Cortex of kidney (tissue), 1 donor: Measurements from ENCODE around the gene FIBIN.
"Not testable (repeated sequence)": the region's sequence is repeated elsewhere in the genome, so short reads cannot be mapped to it uniquely, and the experiment has no call there.

Source experiments
- DNase-seq: peaks from one replicate; lab custom pipeline; 2025; lab: John Stamatoyannopoulos, UW

FIBIN gene

GRCh38 chr11:26993965-26994457, at the start of gene FIBIN:
TSS of gene FIBIN (plus strand) at chr11:26994112. CDS start at chr11:26994527, 415 bp downstream.
- DNase-seq: no peak

- DNase-seq: no peak
Measured at GRCh38 chr11:26944866-26945664, 48.8 kb upstream of the FIBIN start.

- no peak for DNase-seq
Measured at GRCh38 chr11:26946257-26946716, 47.6 kb upstream of the FIBIN start.

GRCh38 chr11:26947379-26947844, 46.5 kb upstream of the FIBIN start:
- no peak for DNase-seq

GRCh38 chr11:26947904-26948639, 45.8 kb upstream of the FIBIN start:
- DNase-seq: no peak

GRCh38 chr11:26948881-26949280, 45.0 kb upstream of the FIBIN start:
- no peak for DNase-seq

- no peak for DNase-seq
Measured at GRCh38 chr11:26949846-26950245, 44.1 kb upstream of the FIBIN start.

GRCh38 chr11:26950260-26950719, 43.6 kb upstream of the FIBIN start:
- no peak for DNase-seq

GRCh38 chr11:26951809-26952515, 42.0 kb upstream of the FIBIN start:
- no peak for DNase-seq

GRCh38 chr11:26953770-26954392, 40.0 kb upstream of the FIBIN start:
- DNase-seq: no peak

- DNase-seq: no peak
Measured at GRCh38 chr11:26958005-26958701, 35.8 kb upstream of the FIBIN start.

GRCh38 chr11:26958702-26959049, 35.2 kb upstream of the FIBIN start:
- no peak for DNase-seq

- no peak for DNase-seq
Measured at GRCh38 chr11:26960281-26960680, 33.6 kb upstream of the FIBIN start.

- DNase-seq: no peak
Measured at GRCh38 chr11:26963764-26964163, 30.1 kb upstream of the FIBIN start.

GRCh38 chr11:26964339-26964738, 29.6 kb upstream of the FIBIN start:
- no peak for DNase-seq

GRCh38 chr11:26964847-26965485, 28.9 kb upstream of the FIBIN start:
- DNase-seq: not testable (repeated sequence)

- no peak for DNase-seq
Measured at GRCh38 chr11:26971961-26972360, 22.0 kb upstream of the FIBIN start.

GRCh38 chr11:26974069-26974783, 19.7 kb upstream of the FIBIN start:
- no peak for DNase-seq

- no peak for DNase-seq
Measured at GRCh38 chr11:26974996-26975395, 18.9 kb upstream of the FIBIN start.

GRCh38 chr11:26976389-26976788, 17.5 kb upstream of the FIBIN start:
- no peak for DNase-seq
